ENCODE data around the gene GNE.
"Not testable (repeated sequence)": the region's sequence is repeated elsewhere in the genome, so short reads cannot be mapped to it uniquely, and the experiment has no call there.

GNE gene

GRCh38 chr9:36258996-36259533 is 817 bp upstream of the GNE start:
- Histone ChIP-seq H3K4me3 (ENCODE audit: low read depth, low read length) (peak overlapping the region; percentile 90), H3K4me1 (no peaks in the 10 kb centered on the region), H3K27ac (peak overlapping the region; percentile 80), H3K36me3 (ENCODE audit: control insufficient read depth, insufficient read depth, low read length) (no peaks in the 10 kb centered on the region), H3K9me3 (ENCODE audit: control insufficient read depth, low read length) (no peaks in the 10 kb centered on the region), H3K79me2 (no peaks in the 10 kb centered on the region), H3K27me3 (ENCODE audit: control insufficient read depth, insufficient read depth, low read length) (no peaks in the 10 kb centered on the region), H2AFZ (peak overlapping the region; percentile 86), H3K4me2 (ENCODE audit: low read length) (peak overlapping the region; percentile 83), H3K9ac (no peak overlapping the region)
- no peak for TF ChIP-seq CTCF (IDR thresholded peaks at IDR 0.05)

- H3K36me3 ChIP-seq (ENCODE audit: control insufficient read depth, insufficient read depth, low read length): no peaks in the 10 kb centered on the region
- H3K27ac ChIP-seq: no peak overlapping the region
- no peak for TF ChIP-seq CTCF (IDR thresholded peaks at IDR 0.05)
- no peaks in the 10 kb centered on the region for H3K27me3 ChIP-seq (ENCODE audit: control insufficient read depth, insufficient read depth, low read length)
- H3K79me2 ChIP-seq: no peaks in the 10 kb centered on the region
- H3K9me3 ChIP-seq (ENCODE audit: control insufficient read depth, low read length): no peaks in the 10 kb centered on the region
- H3K4me2 ChIP-seq (ENCODE audit: low read length): no peak overlapping the region
- H3K4me1 ChIP-seq: no peaks in the 10 kb centered on the region
- no peak overlapping the region for H3K9ac ChIP-seq
- no peak overlapping the region for H3K4me3 ChIP-seq (ENCODE audit: low read depth, low read length)
- H2AFZ ChIP-seq: no peak overlapping the region
Observed at GRCh38 chr9:36251428-36251827, 6.8 kb downstream of the GNE start.

DNA sequence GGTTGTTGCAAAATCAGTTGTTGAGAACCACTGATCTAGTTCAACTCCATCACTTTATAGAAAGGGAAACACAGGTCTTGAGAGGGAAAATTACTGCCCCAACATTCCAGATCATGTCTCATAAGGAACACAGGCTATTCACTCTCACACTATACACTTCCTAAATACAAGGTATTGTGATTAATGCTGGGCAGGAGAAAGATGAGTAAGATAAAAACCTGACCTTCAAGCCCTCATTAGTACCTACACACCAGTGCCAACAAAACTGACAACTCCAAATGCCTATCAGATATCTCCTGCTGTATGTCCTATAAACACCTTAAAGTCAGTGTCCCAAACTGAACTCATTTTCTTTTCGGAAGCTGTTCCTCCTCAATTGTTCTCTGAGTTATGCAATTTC is 8.2 kb downstream of the GNE start:
- no peak overlapping the region for H3K4me3 ChIP-seq (ENCODE audit: low read depth, low read length)
- no peak overlapping the region for H3K9ac ChIP-seq
- H3K9me3 ChIP-seq (ENCODE audit: control insufficient read depth, low read length): no peaks in the 10 kb centered on the region
- H3K79me2 ChIP-seq: no peaks in the 10 kb centered on the region
- no peaks in the 10 kb centered on the region for H3K27me3 ChIP-seq (ENCODE audit: control insufficient read depth, insufficient read depth, low read length)
- H2AFZ ChIP-seq: no peak overlapping the region
- no peaks in the 10 kb centered on the region for H3K36me3 ChIP-seq (ENCODE audit: control insufficient read depth, insufficient read depth, low read length)
- no peak overlapping the region for H3K27ac ChIP-seq
- TF ChIP-seq CTCF (IDR thresholded peaks at IDR 0.05): no peak
- no peaks in the 10 kb centered on the region for H3K4me1 ChIP-seq
- no peak overlapping the region for H3K4me2 ChIP-seq (ENCODE audit: low read length)

DNA sequence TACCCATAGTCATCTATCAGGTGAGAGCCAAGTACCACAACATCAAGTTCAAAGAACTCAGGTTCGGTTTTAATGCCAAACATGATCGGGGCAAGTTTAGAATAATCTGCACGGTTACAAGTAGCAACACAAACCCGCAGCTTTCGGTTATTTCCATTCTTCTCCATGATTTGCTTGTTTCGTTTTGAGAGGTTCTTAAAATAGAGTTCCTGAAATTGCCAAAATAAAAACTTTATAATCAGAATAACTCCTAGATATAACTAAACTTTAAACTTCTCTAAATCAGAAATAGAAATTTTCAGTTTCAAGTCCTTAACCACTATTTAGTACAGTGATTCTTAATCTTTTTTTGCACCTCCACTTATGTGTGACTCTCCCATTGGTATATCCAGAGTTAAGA is 9.1 kb downstream of the GNE start:
- H3K36me3 ChIP-seq (ENCODE audit: control insufficient read depth, insufficient read depth, low read length): no peaks in the 10 kb centered on the region
- H3K4me3 ChIP-seq (ENCODE audit: low read depth, low read length): no peak overlapping the region
- no peak for TF ChIP-seq CTCF (IDR thresholded peaks at IDR 0.05)
- H2AFZ ChIP-seq: no peak overlapping the region
- no peak overlapping the region for H3K9ac ChIP-seq
- H3K4me2 ChIP-seq (ENCODE audit: low read length): no peak overlapping the region
- no peaks in the 10 kb centered on the region for H3K4me1 ChIP-seq
- H3K27ac ChIP-seq: no peak overlapping the region
- no peaks in the 10 kb centered on the region for H3K9me3 ChIP-seq (ENCODE audit: control insufficient read depth, low read length)
- H3K27me3 ChIP-seq (ENCODE audit: control insufficient read depth, insufficient read depth, low read length): no peaks in the 10 kb centered on the region
- H3K79me2 ChIP-seq: no peaks in the 10 kb centered on the region

GRCh38 chr9:36248061-36248460 is 10.2 kb downstream of the GNE start:
- H3K4me1 ChIP-seq; H3K79me2 ChIP-seq; H3K27me3 ChIP-seq (ENCODE audit: control insufficient read depth, insufficient read depth, low read length); H3K36me3 ChIP-seq (ENCODE audit: control insufficient read depth, insufficient read depth, low read length); H3K9ac ChIP-seq; H3K27ac ChIP-seq; H3K9me3 ChIP-seq (ENCODE audit: control insufficient read depth, low read length); H2AFZ ChIP-seq; H3K4me2 ChIP-seq (ENCODE audit: low read length); H3K4me3 ChIP-seq (ENCODE audit: low read depth, low read length): not testable (repeated sequence)

Measured in parathyroid adenoma (tissue), 2 donors.